ENCODE data around the gene CACNA1C. TPM values are rescaled to one million over a fixed set of nuclear protein-coding genes. Genes with fewer than 3 reads are reported as not detected.

The CACNA1C gene
- total RNA-seq, 5 donors from 2014 or later (not counting 1 experiment from before 2014, with no cell fraction given) = 0.10 to 0.26 (median 0.16) TPM

GRCh38 chr12:2301531-2302461 is 249.0 kb downstream of the CACNA1C start:
- Mint-ChIP-seq H3K27ac (no peak overlapping the region), H3K36me3 (no peaks in the 10 kb centered on the region), H3K4me3 (no peak overlapping the region), H3K27me3 (peaks cover 0 to 4% of the 10 kb centered on the region in 2 donors), H3K9me3 (no peaks in the 10 kb centered on the region), H3K4me1 (peaks cover 0 to 11% (median 9%) of the 10 kb centered on the region in 3 donors)
- Histone ChIP-seq H3K4me1 (ENCODE audit: control insufficient read depth in 1 of 2, extremely low read depth in 1 of 2, insufficient read depth in 2 of 2, low read length in 2 of 2) (peaks cover 2 to 3% of the 10 kb centered on the region in 2 experiments), H3K9me3 (no peaks in the 10 kb centered on the region), H3K27ac (ENCODE audit: low read length) (no peak overlapping the region), H3K27me3 (replicated peaks in 1 of 2; ENCODE audit: control insufficient read depth in 2 of 2, extremely low read depth in 1 of 2, insufficient read depth in 2 of 2, low read length in 1 of 2) (peaks cover 0 to 25% of the 10 kb centered on the region in 2 experiments), H3K36me3 (ENCODE audit: control insufficient read depth in 2 of 2, extremely low read depth in 1 of 2, insufficient read depth in 1 of 2, low read length in 1 of 2) (no peaks in the 10 kb centered on the region), H3K4me3 (ENCODE audit: control insufficient read depth in 1 of 2, extremely low read depth in 1 of 2, low read length in 1 of 2) (no peak overlapping the region)
- ChIA-PET CTCF (no interaction called here), POLR2A (no interaction called here)
- ATAC-seq (replicated peaks in 1 of 4) (no peak), DNase-seq (no peak)
- WGBS (ENCODE audit: insufficient coverage) = 80% methylated on average over 13 of the region's 14 CpGs

GRCh38 chr12:2302711-2303580 is 250.2 kb downstream of the CACNA1C start:
- Histone ChIP-seq H3K9me3 (no peaks in the 10 kb centered on the region), H3K4me1 (ENCODE audit: control insufficient read depth in 1 of 2, extremely low read depth in 1 of 2, insufficient read depth in 2 of 2, low read length in 2 of 2) (peaks cover 2 to 3% of the 10 kb centered on the region in 2 experiments), H3K4me3 (ENCODE audit: control insufficient read depth in 1 of 2, extremely low read depth in 1 of 2, low read length in 1 of 2) (no peak overlapping the region), H3K27me3 (replicated peaks in 1 of 2; ENCODE audit: control insufficient read depth in 2 of 2, extremely low read depth in 1 of 2, insufficient read depth in 2 of 2, low read length in 1 of 2) (peaks cover 0 to 25% of the 10 kb centered on the region in 2 experiments), H3K27ac (ENCODE audit: low read length) (no peak overlapping the region), H3K36me3 (ENCODE audit: control insufficient read depth in 2 of 2, extremely low read depth in 1 of 2, insufficient read depth in 1 of 2, low read length in 1 of 2) (no peaks in the 10 kb centered on the region)
- DNase-seq = no peak
- no peaks in the 10 kb centered on the region for H3K9me3 Mint-ChIP-seq
- POLR2A ChIA-PET = no interaction called here
- no peak overlapping the region for H3K27ac Mint-ChIP-seq
- peaks cover 0 to 2% of the 10 kb centered on the region in 2 donors for H3K27me3 Mint-ChIP-seq
- peaks cover 0 to 9% (median 9%) of the 10 kb centered on the region in 3 donors for H3K4me1 Mint-ChIP-seq
- no peaks in the 10 kb centered on the region for H3K36me3 Mint-ChIP-seq
- CTCF ChIA-PET = no interaction called here
- no peak overlapping the region for H3K4me3 Mint-ChIP-seq
- no peak for ATAC-seq (replicated peaks in 1 of 4)
- WGBS (ENCODE audit: insufficient coverage) = 89% methylated on average over 12 of the region's 21 CpGs

- peaks cover 0 to 4% (median 3%) of the 10 kb centered on the region in 3 donors for H3K4me1 Mint-ChIP-seq
- Histone ChIP-seq H3K27me3 (replicated peaks in 1 of 2; ENCODE audit: control insufficient read depth in 2 of 2, extremely low read depth in 1 of 2, insufficient read depth in 2 of 2, low read length in 1 of 2) (peaks cover 0 to 19% of the 10 kb centered on the region in 2 experiments), H3K9me3 (no peaks in the 10 kb centered on the region), H3K4me1 (ENCODE audit: control insufficient read depth in 1 of 2, extremely low read depth in 1 of 2, insufficient read depth in 2 of 2, low read length in 2 of 2) (no peaks in the 10 kb centered on the region), H3K27ac (ENCODE audit: low read length) (no peak overlapping the region), H3K4me3 (ENCODE audit: control insufficient read depth in 1 of 2, extremely low read depth in 1 of 2, low read length in 1 of 2) (no peak overlapping the region), H3K36me3 (ENCODE audit: control insufficient read depth in 2 of 2, extremely low read depth in 1 of 2, insufficient read depth in 1 of 2, low read length in 1 of 2) (no peaks in the 10 kb centered on the region)
- H3K36me3 Mint-ChIP-seq = no peaks in the 10 kb centered on the region
- DNase-seq (no peak), ATAC-seq (replicated peaks in 1 of 4) (no peak)
- ChIA-PET CTCF (no interaction called here), POLR2A (no interaction called here)
- WGBS (ENCODE audit: insufficient coverage) = 86% methylated on average over 10 of the region's 12 CpGs
- H3K27me3 Mint-ChIP-seq = no peaks in the 10 kb centered on the region
- no peaks in the 10 kb centered on the region for H3K9me3 Mint-ChIP-seq
- H3K4me3 Mint-ChIP-seq = no peak overlapping the region
- H3K27ac Mint-ChIP-seq = no peak overlapping the region
Measured at GRCh38 chr12:2304223-2304622, 251.4 kb downstream of the CACNA1C start.

- no peak overlapping the region for H3K4me3 Mint-ChIP-seq
- H3K27me3 Mint-ChIP-seq = no peaks in the 10 kb centered on the region
- Histone ChIP-seq H3K27ac (ENCODE audit: low read length) (no peak overlapping the region), H3K36me3 (ENCODE audit: control insufficient read depth in 2 of 2, extremely low read depth in 1 of 2, insufficient read depth in 1 of 2, low read length in 1 of 2) (no peaks in the 10 kb centered on the region), H3K4me3 (ENCODE audit: control insufficient read depth in 1 of 2, extremely low read depth in 1 of 2, low read length in 1 of 2) (no peak overlapping the region), H3K27me3 (replicated peaks in 1 of 2; ENCODE audit: control insufficient read depth in 2 of 2, extremely low read depth in 1 of 2, insufficient read depth in 2 of 2, low read length in 1 of 2) (peaks cover 0 to 9% of the 10 kb centered on the region in 2 experiments), H3K4me1 (ENCODE audit: control insufficient read depth in 1 of 2, extremely low read depth in 1 of 2, insufficient read depth in 2 of 2, low read length in 2 of 2) (no peaks in the 10 kb centered on the region), H3K9me3 (no peaks in the 10 kb centered on the region)
- H3K4me1 Mint-ChIP-seq = peaks cover 0 to 3% (median 0%) of the 10 kb centered on the region in 3 donors
- ATAC-seq (replicated peaks in 1 of 4) = no peak
- WGBS (ENCODE audit: insufficient coverage) = 60% methylated on average over 2 of the region's 3 CpGs
- CTCF ChIA-PET = no interaction called here
- POLR2A ChIA-PET = no interaction called here
- H3K36me3 Mint-ChIP-seq = no peaks in the 10 kb centered on the region
- DNase-seq = no peak
- H3K9me3 Mint-ChIP-seq = no peaks in the 10 kb centered on the region
- H3K27ac Mint-ChIP-seq = no peak overlapping the region
Measured at GRCh38 chr12:2306012-2306411, 253.2 kb downstream of the CACNA1C start.

- Histone ChIP-seq H3K27ac (ENCODE audit: low read length) (no peak overlapping the region), H3K4me3 (ENCODE audit: control insufficient read depth in 1 of 2, extremely low read depth in 1 of 2, low read length in 1 of 2) (no peak overlapping the region), H3K4me1 (ENCODE audit: control insufficient read depth in 1 of 2, extremely low read depth in 1 of 2, insufficient read depth in 2 of 2, low read length in 2 of 2) (no peaks in the 10 kb centered on the region), H3K9me3 (no peaks in the 10 kb centered on the region), H3K36me3 (ENCODE audit: control insufficient read depth in 2 of 2, extremely low read depth in 1 of 2, insufficient read depth in 1 of 2, low read length in 1 of 2) (no peaks in the 10 kb centered on the region), H3K27me3 (replicated peaks in 1 of 2; ENCODE audit: control insufficient read depth in 2 of 2, extremely low read depth in 1 of 2, insufficient read depth in 2 of 2, low read length in 1 of 2) (peaks cover 0 to 6% of the 10 kb centered on the region in 2 experiments)
- Mint-ChIP-seq H3K4me3 (no peak overlapping the region), H3K36me3 (no peaks in the 10 kb centered on the region), H3K9me3 (no peaks in the 10 kb centered on the region), H3K27ac (no peak overlapping the region), H3K27me3 (no peaks in the 10 kb centered on the region), H3K4me1 (peaks cover 0 to 3% (median 0%) of the 10 kb centered on the region in 3 donors)
- WGBS (ENCODE audit: insufficient coverage) = 41% methylated on average over 2 of the region's 4 CpGs
- ATAC-seq (replicated peaks in 1 of 4) = no peak
- CTCF ChIA-PET = no interaction called here
- POLR2A ChIA-PET = no interaction called here
- no peak for DNase-seq
Measured at GRCh38 chr12:2306735-2307134, 253.9 kb downstream of the CACNA1C start.

- Histone ChIP-seq H3K4me1 (ENCODE audit: control insufficient read depth in 1 of 2, extremely low read depth in 1 of 2, insufficient read depth in 2 of 2, low read length in 2 of 2) (no peaks in the 10 kb centered on the region), H3K36me3 (ENCODE audit: control insufficient read depth in 2 of 2, extremely low read depth in 1 of 2, insufficient read depth in 1 of 2, low read length in 1 of 2) (no peaks in the 10 kb centered on the region), H3K27me3 (replicated peaks in 1 of 2; ENCODE audit: control insufficient read depth in 2 of 2, extremely low read depth in 1 of 2, insufficient read depth in 2 of 2, low read length in 1 of 2) (peaks cover 0 to 6% of the 10 kb centered on the region in 2 experiments), H3K4me3 (ENCODE audit: control insufficient read depth in 1 of 2, extremely low read depth in 1 of 2, low read length in 1 of 2) (no peak overlapping the region), H3K9me3 (no peaks in the 10 kb centered on the region), H3K27ac (ENCODE audit: low read length) (no peak overlapping the region)
- WGBS (ENCODE audit: insufficient coverage) = no CpG with 5 or more reads among the region's 3 CpGs
- Mint-ChIP-seq H3K4me3 (no peak overlapping the region), H3K4me1 (peaks cover 0 to 3% (median 0%) of the 10 kb centered on the region in 3 donors), H3K9me3 (no peaks in the 10 kb centered on the region), H3K27ac (no peak overlapping the region), H3K36me3 (no peaks in the 10 kb centered on the region), H3K27me3 (no peaks in the 10 kb centered on the region)
- POLR2A ChIA-PET = no interaction called here
- CTCF ChIA-PET = no interaction called here
- DNase-seq (no peak), ATAC-seq (replicated peaks in 1 of 4) (no peak)
Measured at GRCh38 chr12:2307550-2307949, 254.8 kb downstream of the CACNA1C start.

Measured in T-cell (primary cell).